GM13976 (cell line): ENCODE measurements around the gene SH3BP5L.

Experiments used
- DNase-seq: peaks from one replicate; pipeline ENCODE4 v3.0.0; 2012; ENCODE audit warnings: low spot score
- in situ Hi-C: fragments of 300-500 bp; cut with MboI; formaldehyde crosslinking; loops from one replicate; pipeline ENCODE4 v1.12.0; 2022; ENCODE audit warnings: low sequenced_read_pairs, mixed read lengths, inconsistent platforms; ENCODE audit not compliant: unreplicated experiment
- TF ChIP-seq, protein P1 (sequence below): IDR thresholded peaks from 2 replicates; pipeline ENCODE4 v1.5.1; 2012; ENCODE audit warnings: borderline replicate concordance, mild to moderate bottlenecking; ENCODE audit not compliant: insufficient read depth; ENCODE audit errors: extremely low read depth, missing control alignments, control extremely low read depth

The SH3BP5L gene

DNA sequence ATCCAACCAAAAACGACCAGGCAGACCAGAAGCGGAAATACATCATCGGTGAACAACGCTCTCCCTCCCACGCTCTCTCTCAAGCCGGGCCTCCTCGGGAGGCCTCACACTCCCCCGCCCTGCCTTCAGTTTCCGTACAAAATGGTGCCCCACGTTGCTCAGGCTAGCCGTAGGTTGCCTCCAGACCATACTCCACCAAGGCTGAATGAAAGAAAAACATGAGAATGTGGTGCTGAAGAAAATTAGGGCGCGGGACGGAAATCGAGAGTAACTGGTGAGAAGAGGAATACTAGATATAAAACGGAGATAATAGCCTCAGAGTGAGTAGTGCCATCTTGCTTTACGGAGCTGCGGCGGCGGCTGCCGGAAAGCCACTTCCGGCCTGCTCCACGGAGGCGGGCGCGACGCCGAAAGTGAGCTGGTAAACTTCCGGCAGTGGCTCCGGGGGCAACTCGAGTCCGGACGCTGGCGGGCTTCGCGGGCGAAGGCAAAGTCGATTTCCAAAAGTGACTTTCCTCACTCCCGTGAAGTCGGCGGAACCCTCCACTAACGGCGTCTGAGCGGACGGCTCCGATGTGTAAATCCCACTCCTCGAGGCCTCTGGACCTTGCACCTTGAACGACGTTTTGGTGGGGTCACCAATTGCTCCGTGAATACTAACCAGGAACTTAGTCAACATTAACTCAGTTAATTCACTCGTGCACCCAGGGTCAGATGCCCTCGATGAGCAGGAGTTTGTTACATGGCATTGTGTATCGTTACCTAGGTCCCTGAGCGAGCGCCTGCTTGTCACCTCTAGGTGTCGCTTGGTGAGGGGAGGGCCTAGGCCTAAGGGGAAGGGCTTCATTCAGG is at the start of gene SH3BP5L:
SH3BP5L (minus strand) TSS at position 7 of the 852 bp plus-strand sequence. CDS start 980 bp downstream, outside the sequence.
- TF ChIP-seq, protein P1, sequence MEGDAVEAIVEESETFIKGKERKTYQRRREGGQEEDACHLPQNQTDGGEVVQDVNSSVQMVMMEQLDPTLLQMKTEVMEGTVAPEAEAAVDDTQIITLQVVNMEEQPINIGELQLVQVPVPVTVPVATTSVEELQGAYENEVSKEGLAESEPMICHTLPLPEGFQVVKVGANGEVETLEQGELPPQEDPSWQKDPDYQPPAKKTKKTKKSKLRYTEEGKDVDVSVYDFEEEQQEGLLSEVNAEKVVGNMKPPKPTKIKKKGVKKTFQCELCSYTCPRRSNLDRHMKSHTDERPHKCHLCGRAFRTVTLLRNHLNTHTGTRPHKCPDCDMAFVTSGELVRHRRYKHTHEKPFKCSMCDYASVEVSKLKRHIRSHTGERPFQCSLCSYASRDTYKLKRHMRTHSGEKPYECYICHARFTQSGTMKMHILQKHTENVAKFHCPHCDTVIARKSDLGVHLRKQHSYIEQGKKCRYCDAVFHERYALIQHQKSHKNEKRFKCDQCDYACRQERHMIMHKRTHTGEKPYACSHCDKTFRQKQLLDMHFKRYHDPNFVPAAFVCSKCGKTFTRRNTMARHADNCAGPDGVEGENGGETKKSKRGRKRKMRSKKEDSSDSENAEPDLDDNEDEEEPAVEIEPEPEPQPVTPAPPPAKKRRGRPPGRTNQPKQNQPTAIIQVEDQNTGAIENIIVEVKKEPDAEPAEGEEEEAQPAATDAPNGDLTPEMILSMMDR, result peak; percentile 75
- in situ Hi-C loops, result no loop called here
- peak; percentile 95 for DNase-seq

- TF ChIP-seq, protein P1, result no peak
- in situ Hi-C loops, result no loop called here
- peak; percentile 63 for DNase-seq
Measured at GRCh38 chr1:248873993-248874533, 48.3 kb upstream of the SH3BP5L start.

- TF ChIP-seq, protein P1, result no peak
- DNase-seq, result peak; percentile 85
- in situ Hi-C loops, result no loop called here
Measured at GRCh38 chr1:248873409-248873992, 47.8 kb upstream of the SH3BP5L start.

- in situ Hi-C loops, result no loop called here
- TF ChIP-seq, protein P1, result no peak
- peak; percentile 64 for DNase-seq
Measured at GRCh38 chr1:248872752-248873408, 47.2 kb upstream of the SH3BP5L start.

GRCh38 chr1:248871837-248872401 is 46.2 kb upstream of the SH3BP5L start:
- TF ChIP-seq, protein P1, result no peak
- in situ Hi-C loops, result no loop called here
- DNase-seq, result no peak

GRCh38 chr1:248862998-248863881 is 37.5 kb upstream of the SH3BP5L start:
- DNase-seq, result peak; percentile 83
- TF ChIP-seq, protein P1, result no peak
- in situ Hi-C loops, result no loop called here
